Panc1 (cell line): ENCODE data around the gene TBC1D2. TPM values are rescaled to one million over a fixed set of nuclear protein-coding genes. Genes with fewer than 3 reads are reported as not detected.

Experiments used
- ATAC-seq: fragments of 200-7000 bp; cut with Tn5 transposase; 2 replicates; pipeline ENCODE4 v1.9.1; 2020; ENCODE audit warnings: mild to moderate bottlenecking, moderate library complexity
- BruUV-seq: library from RNA; stranded (reverse); fragments of 400-500 nt; replicated peaks from 2 replicates; lab custom pipeline; 2021; lab: Mats Ljungman, UMichigan
- CTCF ChIA-PET: fragments of 300-600 bp; sonication (Branson Sonifier 250); formaldehyde crosslinking; loops from one replicate; lab custom pipeline; 2022; ENCODE audit warnings: antibody characterized with exemption; lab: Charles Lee
- POLR2A ChIA-PET: fragments of 300-600 bp; sonication (Branson Sonifier 250); formaldehyde crosslinking; loops from one replicate; lab custom pipeline; 2022; ENCODE audit warnings: antibody characterized with exemption; lab: Charles Lee
- DNase-seq: peaks from one replicate; pipeline ENCODE4 v3.0.0-alpha.2; 2010; ENCODE audit warnings: low read depth, low spot score
- H3K27ac ChIP-seq: 2 replicates; pipeline ENCODE4 v1.5.1; 2011; ENCODE audit warnings: mild to moderate bottlenecking, low read length, inconsistent platforms
- H3K27me3 ChIP-seq: fragments of 200-500 bp; sonication (Bioruptor generic); 2 replicates; pipeline ENCODE4 v1.6.0; 2014; ENCODE audit warnings: low read length, inconsistent platforms; ENCODE audit not compliant: control insufficient read depth, insufficient read depth
- H3K36me3 ChIP-seq: fragments of 200-500 bp; sonication (Bioruptor generic); 2 replicates; pipeline ENCODE4 v1.5.1; 2014; ENCODE audit warnings: inconsistent platforms, mild to moderate bottlenecking, low read length, moderate library complexity; ENCODE audit not compliant: control insufficient read depth, insufficient read depth
- H3K4me1 ChIP-seq: 2 replicates; pipeline ENCODE4 v1.5.1; 2011; ENCODE audit warnings: inconsistent platforms, mild to moderate bottlenecking, low read length, moderate library complexity; ENCODE audit not compliant: control insufficient read depth, insufficient read depth
- H3K4me3 ChIP-seq, 2 experiments: 2 replicates each; pipeline ENCODE4 v1.5.1; 2011 to 2012; ENCODE audit warnings: low read depth in 2 of 2, low read length in 2 of 2, mild to moderate bottlenecking in 2 of 2, inconsistent platforms in 1 of 2, moderate library complexity in 1 of 2
- H3K9me3 ChIP-seq: fragments of 200-500 bp; sonication (Bioruptor generic); 2 replicates; pipeline ENCODE4 v1.5.1; 2014; ENCODE audit warnings: low read depth, mild to moderate bottlenecking, inconsistent platforms, low read length, moderate library complexity; ENCODE audit not compliant: control insufficient read depth, insufficient read depth
- POLR2AphosphoS5 ChIP-seq: IDR thresholded peaks from 2 replicates; pipeline ENCODE4 v1.6.1; 2012; ENCODE audit warnings: mild to moderate bottlenecking, low read depth, low read length, moderate library complexity
- SIN3A ChIP-seq: IDR thresholded peaks from 2 replicates; pipeline ENCODE4 v1.6.1; 2012; ENCODE audit warnings: low read depth, mild to moderate bottlenecking, low read length, moderate library complexity, borderline replicate concordance; ENCODE audit not compliant: insufficient read depth
- TCF7L2 ChIP-seq: IDR thresholded peaks from 2 replicates; pipeline ENCODE4 v1.6.1; 2011; ENCODE audit warnings: mild to moderate bottlenecking, low read depth, low read length, inconsistent platforms
- in situ Hi-C: cut with HindIII; loops from 2 replicates; pipeline ENCODE4 v1.10.0; 2016; ENCODE audit warnings: low sequenced_read_pairs, low pct_unique_long_range_greater_than_20kb
- intact Hi-C: fragments of 100-400 bp; cut with micrococcal nuclease; formaldehyde crosslinking; loops from one replicate; pipeline ENCODE4 v1.10.0; 2022; ENCODE audit not compliant: unreplicated experiment
- total RNA-seq: library from RNA; stranded (reverse); gene quantifications from one replicate; pipeline ENCODE4 v1.2.1, GENCODE V29; 2021; ENCODE audit not compliant: unreplicated experiment
- TF ChIP-seq, protein P1 (sequence below): fragments of 450-650 bp; IDR thresholded peaks from 2 replicates; pipeline ENCODE4 v1.5.1; 2017; ENCODE audit warnings: mild to moderate bottlenecking
- TF ChIP-seq, protein P2 (sequence below), 2 experiments: IDR thresholded peaks; 2 replicates each; pipeline ENCODE4 v1.6.1; 2011 to 2012; ENCODE audit warnings: low read depth in 2 of 2, control low read depth in 1 of 2, low read length in 1 of 2, mild to moderate bottlenecking in 1 of 2, moderate library complexity in 1 of 2; ENCODE audit not compliant: insufficient read depth in 1 of 2

TBC1D2 gene
- total RNA-seq, 1 experiment from 2014 or later = 2.4 TPM

DNA sequence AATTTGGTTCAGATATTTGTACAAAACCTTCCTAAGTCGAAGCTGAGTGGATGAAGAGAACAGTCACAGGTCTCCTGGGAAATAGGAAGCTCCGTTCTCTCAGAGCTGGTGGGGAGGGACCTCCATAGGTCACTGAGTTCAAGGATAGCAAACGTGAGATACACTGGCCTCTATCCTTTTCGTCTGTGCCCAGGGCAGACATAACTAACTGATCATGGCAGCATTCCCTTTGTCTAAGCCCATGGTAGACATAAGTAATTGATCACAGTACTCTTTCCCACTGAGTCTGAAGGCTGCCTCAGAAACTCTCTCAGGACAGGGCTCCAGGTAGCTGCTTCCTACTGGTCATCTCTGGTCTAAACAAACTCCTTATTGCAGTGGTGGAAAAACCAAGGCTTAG lies 50.8 kb downstream of the TBC1D2 start:
- H3K4me1 ChIP-seq = no peaks in the 10 kb centered on the region
- TF ChIP-seq, protein P1, sequence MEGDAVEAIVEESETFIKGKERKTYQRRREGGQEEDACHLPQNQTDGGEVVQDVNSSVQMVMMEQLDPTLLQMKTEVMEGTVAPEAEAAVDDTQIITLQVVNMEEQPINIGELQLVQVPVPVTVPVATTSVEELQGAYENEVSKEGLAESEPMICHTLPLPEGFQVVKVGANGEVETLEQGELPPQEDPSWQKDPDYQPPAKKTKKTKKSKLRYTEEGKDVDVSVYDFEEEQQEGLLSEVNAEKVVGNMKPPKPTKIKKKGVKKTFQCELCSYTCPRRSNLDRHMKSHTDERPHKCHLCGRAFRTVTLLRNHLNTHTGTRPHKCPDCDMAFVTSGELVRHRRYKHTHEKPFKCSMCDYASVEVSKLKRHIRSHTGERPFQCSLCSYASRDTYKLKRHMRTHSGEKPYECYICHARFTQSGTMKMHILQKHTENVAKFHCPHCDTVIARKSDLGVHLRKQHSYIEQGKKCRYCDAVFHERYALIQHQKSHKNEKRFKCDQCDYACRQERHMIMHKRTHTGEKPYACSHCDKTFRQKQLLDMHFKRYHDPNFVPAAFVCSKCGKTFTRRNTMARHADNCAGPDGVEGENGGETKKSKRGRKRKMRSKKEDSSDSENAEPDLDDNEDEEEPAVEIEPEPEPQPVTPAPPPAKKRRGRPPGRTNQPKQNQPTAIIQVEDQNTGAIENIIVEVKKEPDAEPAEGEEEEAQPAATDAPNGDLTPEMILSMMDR = no peak
- TF ChIP-seq SIN3A (no peak), POLR2AphosphoS5 (no peak), TCF7L2 (no peak)
- TF ChIP-seq, protein P2, sequence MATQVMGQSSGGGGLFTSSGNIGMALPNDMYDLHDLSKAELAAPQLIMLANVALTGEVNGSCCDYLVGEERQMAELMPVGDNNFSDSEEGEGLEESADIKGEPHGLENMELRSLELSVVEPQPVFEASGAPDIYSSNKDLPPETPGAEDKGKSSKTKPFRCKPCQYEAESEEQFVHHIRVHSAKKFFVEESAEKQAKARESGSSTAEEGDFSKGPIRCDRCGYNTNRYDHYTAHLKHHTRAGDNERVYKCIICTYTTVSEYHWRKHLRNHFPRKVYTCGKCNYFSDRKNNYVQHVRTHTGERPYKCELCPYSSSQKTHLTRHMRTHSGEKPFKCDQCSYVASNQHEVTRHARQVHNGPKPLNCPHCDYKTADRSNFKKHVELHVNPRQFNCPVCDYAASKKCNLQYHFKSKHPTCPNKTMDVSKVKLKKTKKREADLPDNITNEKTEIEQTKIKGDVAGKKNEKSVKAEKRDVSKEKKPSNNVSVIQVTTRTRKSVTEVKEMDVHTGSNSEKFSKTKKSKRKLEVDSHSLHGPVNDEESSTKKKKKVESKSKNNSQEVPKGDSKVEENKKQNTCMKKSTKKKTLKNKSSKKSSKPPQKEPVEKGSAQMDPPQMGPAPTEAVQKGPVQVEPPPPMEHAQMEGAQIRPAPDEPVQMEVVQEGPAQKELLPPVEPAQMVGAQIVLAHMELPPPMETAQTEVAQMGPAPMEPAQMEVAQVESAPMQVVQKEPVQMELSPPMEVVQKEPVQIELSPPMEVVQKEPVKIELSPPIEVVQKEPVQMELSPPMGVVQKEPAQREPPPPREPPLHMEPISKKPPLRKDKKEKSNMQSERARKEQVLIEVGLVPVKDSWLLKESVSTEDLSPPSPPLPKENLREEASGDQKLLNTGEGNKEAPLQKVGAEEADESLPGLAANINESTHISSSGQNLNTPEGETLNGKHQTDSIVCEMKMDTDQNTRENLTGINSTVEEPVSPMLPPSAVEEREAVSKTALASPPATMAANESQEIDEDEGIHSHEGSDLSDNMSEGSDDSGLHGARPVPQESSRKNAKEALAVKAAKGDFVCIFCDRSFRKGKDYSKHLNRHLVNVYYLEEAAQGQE (IDR thresholded peaks at IDR 0.05; ENCODE audit: insufficient read depth in 1 of 2, low read depth in 2 of 2, low read length in 1 of 2) = no peak
- no peaks in the 10 kb centered on the region for H3K9me3 ChIP-seq
- no peaks in the 10 kb centered on the region for H3K36me3 ChIP-seq
- no peak overlapping the region for H3K4me3 ChIP-seq
- in situ Hi-C loops = no loop called here
- ATAC-seq (no peak), DNase-seq (no peak)
- POLR2A ChIA-PET = no interaction called here
- H3K27ac ChIP-seq = no peak overlapping the region
- no peaks in the 10 kb centered on the region for H3K27me3 ChIP-seq
- CTCF ChIA-PET = no interaction called here
- intact Hi-C loops = loop anchor here (1.0 kb wide), 1 partner anchor 59 kb away; no protein-coding TSS in a partner anchor
- no TSS peak for BruUV-seq

DNA sequence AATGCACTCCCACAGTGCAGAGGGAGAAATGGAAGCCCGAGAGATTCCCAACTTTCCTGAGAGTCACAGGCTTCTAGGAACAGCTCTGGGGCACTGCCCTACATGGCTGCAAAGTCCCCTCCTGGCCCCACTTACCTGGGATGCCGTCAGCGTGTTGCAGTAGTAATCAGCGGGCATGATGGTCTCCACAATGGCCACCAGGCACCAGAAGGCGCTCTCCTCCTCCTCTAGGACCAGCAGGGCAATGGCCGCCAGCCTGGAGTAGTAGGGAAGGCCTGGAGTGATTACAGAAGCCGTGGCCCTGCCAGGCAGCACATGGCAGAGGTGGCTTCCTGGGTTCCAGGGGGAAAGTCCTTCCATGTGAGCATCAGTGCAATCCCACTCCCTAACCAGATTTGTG lies 52.3 kb downstream of the TBC1D2 start:
- H3K9me3 ChIP-seq = no peaks in the 10 kb centered on the region
- H3K4me3 ChIP-seq = no peak overlapping the region
- ChIA-PET CTCF (no interaction called here), POLR2A (no interaction called here)
- H3K4me1 ChIP-seq = no peaks in the 10 kb centered on the region
- no peak overlapping the region for H3K27ac ChIP-seq
- BruUV-seq = no TSS peak
- H3K27me3 ChIP-seq = no peaks in the 10 kb centered on the region
- no peaks in the 10 kb centered on the region for H3K36me3 ChIP-seq
- ATAC-seq (no peak), DNase-seq (no peak)
- TF ChIP-seq SIN3A (no peak), POLR2AphosphoS5 (no peak), TCF7L2 (no peak)
- TF ChIP-seq, protein P2 (IDR thresholded peaks at IDR 0.05; ENCODE audit: insufficient read depth in 1 of 2, low read depth in 2 of 2, low read length in 1 of 2) = no peak
- TF ChIP-seq, protein P1 = no peak
- intact Hi-C loops = no loop called here
- in situ Hi-C loops = no loop called here
